Sigmoid colon (tissue), 7 donors: Measurements from ENCODE around the gene PLCL1. TPM values are rescaled to one million over a fixed set of nuclear protein-coding genes. Genes with fewer than 3 reads are reported as not detected.

Source experiments
- DNase-seq: peaks from one replicate; pipeline ENCODE4 v3.0.0-alpha.2; 2019
- H3K27ac ChIP-seq, 4 donors: fragments of 200-600 bp; sonication (generic); one replicate each; pipeline ENCODE4 v1.5.1; 2016 to 2019; ENCODE audit warnings: mild to moderate bottlenecking in 1 of 4
- H3K27me3 ChIP-seq, 3 donors: fragments of 200-600 bp; sonication (generic); one replicate each; pipeline ENCODE4 v1.5.1; 2019; ENCODE audit warnings: mild to moderate bottlenecking in 1 of 3
- H3K36me3 ChIP-seq, 4 donors: fragments of 200-600 bp; sonication (generic); one replicate each; pipeline ENCODE4 v1.5.1; 2016 to 2019
- H3K4me1 ChIP-seq, 4 donors: fragments of 200-600 bp; sonication (generic); one replicate each; pipeline ENCODE4 v1.5.1; 2017 to 2019
- H3K4me3 ChIP-seq, 4 donors: fragments of 200-600 bp; sonication (generic); one replicate each; pipeline ENCODE4 v1.5.1; 2017 to 2019; ENCODE audit warnings: mild to moderate bottlenecking in 2 of 4, moderate library complexity in 1 of 4
- H3K9me3 ChIP-seq, 4 donors: fragments of 200-600 bp in 3 of 4; sonication (generic) in 3 of 4; one replicate each; pipeline versions ENCODE4 v1.5.1 to v1.6.1; 2013 to 2019
- CTCF ChIP-seq, 4 experiments: fragments of 450-650 bp in 3 of 4; fragments of 200-600 bp in 1 of 4; IDR thresholded peaks; one replicate each; pipeline ENCODE4 v1.5.1; 2016 to 2019; ENCODE audit warnings: antibody characterized with exemption in 4 of 4, mild to moderate bottlenecking in 3 of 4, moderate library complexity in 2 of 4
- EP300 ChIP-seq, 4 donors: sonication (generic); formaldehyde crosslinking; IDR thresholded peaks; one replicate each; pipeline ENCODE4 v1.6.1; 2017; ENCODE audit warnings: antibody characterized with exemption in 4 of 4
- POLR2A ChIP-seq, 2 donors: fragments of 450-650 bp; IDR thresholded peaks; one replicate each; pipeline ENCODE4 v1.6.1; 2016; ENCODE audit warnings: antibody characterized with exemption in 2 of 2, mild to moderate bottlenecking in 2 of 2, moderate library complexity in 2 of 2
- POLR2AphosphoS5 ChIP-seq, 4 donors: sonication (generic); formaldehyde crosslinking; IDR thresholded peaks; one replicate each; pipeline ENCODE4 v1.6.1; 2017; ENCODE audit warnings: antibody characterized with exemption in 4 of 4
- WGBS, 2 donors: extraction: QIAGEN DNeasy Blood & Tissue Kit; methylation state at CpG; one replicate each; pipeline ENCODE4 v1.1.7; 2013; 5-methylcytosine and 5-hydroxymethylcytosine counted together
- intact Hi-C: fragments of 100-400 bp; cut with DNase I; formaldehyde crosslinking; loops from one replicate; pipeline ENCODE4 v1.15.1; 2023
- polyA plus RNA-seq, 3 donors: library from polyadenylated mRNA; stranded (reverse); fragments of 200-250 nt; gene quantifications; one replicate each; pipeline ENCODE4 v1.2.3, GENCODE V29; 2013
- total RNA-seq, 4 donors: library from RNA; depleted of rRNA; stranded (reverse); fragments of >200 nt; gene quantifications; one replicate each; pipeline ENCODE4 v1.1.0, GENCODE V29; 2016
- donor health status: healthy with polysubstance abuse.
- donor health status: Bipolar disorder and iron deficiency.
- donor health status: healthy.

Gene PLCL1
- total and polyA plus RNA-seq, 7 donors, result 0.69 to 20.0 (median 13.6) TPM

GRCh38 chr2:198042189-198042588 is 237.8 kb downstream of the PLCL1 start:
- no peaks in the 10 kb centered on the region for H3K4me1 ChIP-seq
- no peak for DNase-seq
- no peaks in the 10 kb centered on the region for H3K9me3 ChIP-seq
- WGBS, 2 donors, result 1 to 31% methylated on average over 1 of the region's 1 CpG
- H3K4me3 ChIP-seq, result no peak overlapping the region
- H3K27ac ChIP-seq, result no peak overlapping the region
- TF ChIP-seq POLR2AphosphoS5 (IDR thresholded peaks at IDR 0.05) (no peak), EP300 (IDR thresholded peaks at IDR 0.05) (no peak), POLR2A (IDR thresholded peaks at IDR 0.05) (no peak), CTCF (IDR thresholded peaks at IDR 0.05) (no peak)
- no peaks in the 10 kb centered on the region for H3K27me3 ChIP-seq
- intact Hi-C loops, result no loop called here
- H3K36me3 ChIP-seq, result no peaks in the 10 kb centered on the region

GRCh38 chr2:198044777-198045176 is 240.4 kb downstream of the PLCL1 start:
- H3K27ac ChIP-seq, result no peak overlapping the region
- H3K4me1 ChIP-seq, result no peaks in the 10 kb centered on the region
- no peak overlapping the region for H3K4me3 ChIP-seq
- intact Hi-C loops, result no loop called here
- 83 to 95% methylated on average over 2 of the region's 2 CpGs for WGBS, 2 donors
- no peaks in the 10 kb centered on the region for H3K36me3 ChIP-seq
- H3K9me3 ChIP-seq, result no peaks in the 10 kb centered on the region
- H3K27me3 ChIP-seq, result no peaks in the 10 kb centered on the region
- DNase-seq, result no peak
- TF ChIP-seq CTCF (IDR thresholded peaks at IDR 0.05) (no peak), POLR2AphosphoS5 (IDR thresholded peaks at IDR 0.05) (no peak), POLR2A (IDR thresholded peaks at IDR 0.05) (no peak), EP300 (IDR thresholded peaks at IDR 0.05) (no peak)

GRCh38 chr2:198045227-198045626 is 240.8 kb downstream of the PLCL1 start:
- no peaks in the 10 kb centered on the region for H3K36me3 ChIP-seq
- intact Hi-C loops, result no loop called here
- TF ChIP-seq POLR2AphosphoS5 (IDR thresholded peaks at IDR 0.05) (no peak), POLR2A (IDR thresholded peaks at IDR 0.05) (no peak), EP300 (IDR thresholded peaks at IDR 0.05) (no peak), CTCF (IDR thresholded peaks at IDR 0.05) (no peak)

GRCh38 chr2:198052741-198053140 is 248.3 kb downstream of the PLCL1 start:
- Histone ChIP-seq H3K36me3 (no peaks in the 10 kb centered on the region), H3K9me3 (no peaks in the 10 kb centered on the region), H3K4me1 (no peaks in the 10 kb centered on the region), H3K4me3 (no peak overlapping the region), H3K27me3 (no peaks in the 10 kb centered on the region), H3K27ac (no peak overlapping the region)
- 64 to 75% methylated on average over 2 of the region's 2 CpGs for WGBS, 2 donors
- no peak for DNase-seq
- intact Hi-C loops, result loop anchor here (10.0 kb wide), 1 partner anchor 248 kb away; the partner anchor contains the start of gene PLCL1
- TF ChIP-seq CTCF (IDR thresholded peaks at IDR 0.05), result no peak
- TF ChIP-seq POLR2A (IDR thresholded peaks at IDR 0.05), result no peak
- TF ChIP-seq EP300 (IDR thresholded peaks at IDR 0.05), result no peak
- no peak for TF ChIP-seq POLR2AphosphoS5 (IDR thresholded peaks at IDR 0.05)

More at GRCh38 chr2:198045227-198045626, 240.8 kb downstream of the PLCL1 start:
- no peak for DNase-seq
- no peak overlapping the region for H3K27ac ChIP-seq
- no peaks in the 10 kb centered on the region for H3K9me3 ChIP-seq
- H3K27me3 ChIP-seq, result no peaks in the 10 kb centered on the region
- no peak overlapping the region for H3K4me3 ChIP-seq
- no peaks in the 10 kb centered on the region for H3K4me1 ChIP-seq

- TF ChIP-seq EP300 (IDR thresholded peaks at IDR 0.05) (no peak), CTCF (IDR thresholded peaks at IDR 0.05) (no peak)
- no peak overlapping the region for H3K27ac ChIP-seq
- DNase-seq, result no peak
- no peaks in the 10 kb centered on the region for H3K27me3 ChIP-seq
- H3K9me3 ChIP-seq, result no peaks in the 10 kb centered on the region
- WGBS, 2 donors, result 93 to 94% methylated on average over 1 of the region's 1 CpG
- no peak overlapping the region for H3K4me3 ChIP-seq
- H3K4me1 ChIP-seq, result no peaks in the 10 kb centered on the region
- no peaks in the 10 kb centered on the region for H3K36me3 ChIP-seq
- intact Hi-C loops, result loop anchor here (10.0 kb wide), 1 partner anchor 248 kb away; the partner anchor contains the start of gene PLCL1
Measured at GRCh38 chr2:198053148-198053547, 248.8 kb downstream of the PLCL1 start.
